GM03348 (cell line): ENCODE data around the gene IFI35.
"Not testable (repeated sequence)": the region's sequence is repeated elsewhere in the genome, so short reads cannot be mapped to it uniquely, and the experiment has no call there.

Experiments used
- DNase-seq: peaks from one replicate; pipeline ENCODE4 v3.0.0; 2012; ENCODE audit warnings: low spot score

IFI35 gene

DNA sequence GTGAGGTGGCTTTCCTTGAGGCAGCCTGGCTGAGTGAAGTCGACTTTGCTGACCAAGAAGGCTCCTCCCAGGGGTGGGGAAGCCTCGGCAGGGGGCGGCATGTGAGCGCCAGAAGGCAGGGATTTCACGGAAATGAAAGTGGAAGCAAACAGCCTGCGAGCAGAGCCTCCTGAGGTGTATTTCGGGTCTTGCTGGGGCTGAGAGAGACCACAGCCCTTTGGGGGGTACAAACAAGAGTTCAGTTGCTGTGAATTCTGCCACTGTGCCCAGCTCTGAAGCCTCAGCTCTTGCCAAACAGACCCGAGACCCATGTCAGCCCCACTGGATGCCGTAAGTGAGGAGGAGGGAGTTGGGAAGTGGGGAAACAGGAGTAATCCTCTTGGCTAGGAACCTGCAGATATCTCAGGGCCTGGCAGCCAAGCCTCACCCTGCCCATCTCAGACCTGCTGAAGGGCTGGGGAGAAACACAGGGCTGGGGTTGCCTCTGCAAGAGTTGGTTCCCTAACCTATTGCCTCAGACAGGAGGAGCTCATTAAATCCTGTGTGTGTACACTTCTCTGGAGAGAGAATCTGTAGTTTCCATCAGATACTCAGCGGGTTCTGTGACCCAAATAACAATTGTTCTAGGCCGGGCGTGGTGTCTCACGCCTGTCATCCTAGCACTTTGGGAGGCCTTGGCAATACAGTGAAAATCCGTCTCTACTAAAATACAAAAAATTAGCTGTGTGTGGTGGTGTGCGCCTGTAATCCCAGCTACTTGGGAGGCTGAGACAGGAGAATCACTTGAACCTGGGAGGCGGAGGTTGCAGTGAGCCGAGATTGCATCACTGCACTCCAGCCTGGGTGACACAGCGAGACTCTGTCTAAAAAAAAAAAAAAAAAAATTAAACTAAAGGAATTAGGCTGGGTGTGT, at the start of gene IFI35:
Gene IFI35 (plus strand): TSS at position 146 of the 913 bp plus-strand sequence. CDS start 164 bp downstream, at position 310.
- peak; percentile 88 for DNase-seq

DNA sequence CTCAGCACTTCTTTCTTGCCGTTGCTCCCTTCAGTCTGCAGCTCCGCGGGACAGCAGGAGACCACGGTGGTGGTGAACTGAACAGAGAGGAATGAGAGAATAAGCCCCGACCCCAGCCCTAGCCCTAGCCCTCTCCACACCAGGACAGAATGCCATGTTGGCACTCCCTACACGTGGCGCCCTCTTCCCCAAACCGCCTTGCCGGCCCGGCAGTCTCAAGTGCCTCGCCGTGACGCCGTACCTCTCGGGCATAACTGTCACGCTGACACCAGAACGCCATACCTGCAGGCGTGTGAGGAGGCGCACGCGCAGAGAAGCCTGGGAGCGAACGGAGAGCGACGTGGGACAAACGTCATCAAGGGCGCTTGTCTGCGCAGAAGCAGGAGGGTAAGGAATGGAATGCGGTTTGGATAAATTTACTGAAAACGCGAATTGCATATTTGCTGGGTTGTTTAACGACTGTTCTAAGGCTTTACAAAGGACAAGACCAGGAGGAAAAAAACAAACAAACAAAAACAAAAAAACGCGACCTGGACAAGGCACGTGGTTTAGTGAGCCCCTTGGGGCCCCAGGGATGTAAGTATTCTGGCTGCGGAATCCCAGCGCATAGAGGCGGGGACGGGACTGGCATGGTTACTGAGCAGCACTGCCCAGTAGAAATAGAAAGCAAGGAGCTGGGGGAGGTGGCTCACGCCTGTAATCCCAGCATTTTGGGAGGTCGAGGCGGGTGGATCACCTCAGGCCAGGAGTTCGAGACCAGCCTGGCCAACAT, 42.2 kb upstream of the IFI35 start, which contains the start of gene AARSD1:
Gene AARSD1 (minus strand): TSS at position 294 of the 772 bp plus-strand sequence. CDS start 14 bp downstream, at position 280.
- peak; percentile 93 for DNase-seq

DNA sequence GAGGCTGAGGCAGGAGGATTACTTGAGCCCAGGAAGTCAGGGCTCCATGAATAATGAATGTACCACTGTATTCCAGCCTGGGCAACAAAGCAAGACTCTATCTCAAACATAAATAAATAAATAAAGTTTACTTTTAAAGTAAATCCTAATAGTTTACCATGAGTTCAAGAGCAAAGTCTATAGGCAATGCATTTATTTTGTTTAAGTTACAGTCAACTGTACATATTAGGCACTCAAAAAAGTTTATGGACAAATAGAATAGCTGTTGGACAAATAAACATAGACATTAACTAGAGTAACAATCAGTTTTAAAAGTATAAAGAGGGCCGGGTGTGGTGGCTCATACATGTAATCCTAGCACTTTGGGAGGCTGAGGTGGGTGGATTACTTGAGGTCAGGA, 38.7 kb upstream of the IFI35 start:
- DNase-seq = no peak

DNA sequence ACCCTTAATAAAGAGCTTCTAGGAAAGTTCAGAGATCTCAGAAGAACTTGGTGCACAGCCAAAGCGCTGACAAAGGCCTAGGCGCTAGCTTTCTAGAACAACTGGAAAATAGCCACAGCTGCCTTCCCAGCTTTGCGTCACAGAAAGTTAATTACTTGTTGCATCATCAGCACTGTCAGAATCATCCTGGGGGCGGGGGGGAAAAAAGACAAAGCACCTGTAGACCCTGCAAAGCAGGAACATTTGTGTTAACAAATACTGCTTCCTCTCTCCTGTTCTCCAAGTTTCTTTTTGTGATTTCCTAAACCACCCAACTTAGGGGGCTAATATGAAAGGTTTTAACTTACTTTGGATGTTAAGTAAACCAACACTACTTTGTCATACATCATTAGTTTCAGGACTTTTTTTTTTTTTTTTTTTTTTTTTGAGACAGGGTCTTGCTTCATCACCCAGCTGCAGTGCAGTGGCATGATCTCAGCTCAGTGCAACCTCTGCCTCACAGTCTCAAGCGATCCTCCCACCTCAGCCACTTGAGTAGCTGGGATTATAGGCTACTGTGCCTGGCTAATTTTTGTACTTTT, 37.5 kb upstream of the IFI35 start:
- DNase-seq = no peak

DNA sequence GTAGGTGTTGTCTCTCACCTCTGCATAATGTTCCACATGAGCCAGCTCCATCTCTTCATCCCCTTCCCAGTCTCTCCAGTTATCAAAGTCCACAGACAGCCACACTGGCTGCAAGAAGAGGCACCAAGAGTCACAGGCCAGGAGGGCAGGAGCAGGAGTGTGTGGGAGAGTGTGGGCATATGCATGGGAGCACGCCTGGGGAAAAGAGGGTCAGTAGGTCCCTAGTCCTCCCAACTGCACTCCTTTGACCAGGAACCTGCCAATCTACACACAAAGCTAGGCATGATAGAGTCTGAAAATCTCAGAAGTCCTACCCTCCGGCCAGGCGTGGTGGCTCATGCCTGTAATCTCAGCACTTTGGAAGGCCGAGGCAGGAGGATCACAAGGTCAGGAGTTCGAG, 35.0 kb upstream of the IFI35 start:
- no peak for DNase-seq

DNA sequence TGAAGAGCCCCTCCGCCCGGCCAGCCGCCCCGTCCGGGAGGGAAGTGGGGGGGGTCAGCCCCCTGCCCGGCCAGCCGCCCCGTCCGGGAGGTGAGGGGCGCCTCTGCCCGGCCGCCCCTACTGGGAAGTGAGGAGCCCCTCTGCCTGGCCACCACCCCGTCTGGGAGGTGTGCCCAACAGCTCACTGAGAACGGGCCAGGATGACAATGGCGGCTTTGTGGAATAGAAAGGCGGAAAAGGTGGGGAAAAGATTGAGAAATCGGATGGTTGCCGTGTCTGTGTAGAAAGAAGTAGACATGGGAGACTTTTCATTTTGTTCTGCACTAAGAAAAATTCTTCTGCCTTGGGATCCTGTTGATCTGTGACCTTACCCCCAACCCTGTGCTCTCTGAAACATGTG, 33.3 kb upstream of the IFI35 start:
- not testable (repeated sequence) for DNase-seq

DNA sequence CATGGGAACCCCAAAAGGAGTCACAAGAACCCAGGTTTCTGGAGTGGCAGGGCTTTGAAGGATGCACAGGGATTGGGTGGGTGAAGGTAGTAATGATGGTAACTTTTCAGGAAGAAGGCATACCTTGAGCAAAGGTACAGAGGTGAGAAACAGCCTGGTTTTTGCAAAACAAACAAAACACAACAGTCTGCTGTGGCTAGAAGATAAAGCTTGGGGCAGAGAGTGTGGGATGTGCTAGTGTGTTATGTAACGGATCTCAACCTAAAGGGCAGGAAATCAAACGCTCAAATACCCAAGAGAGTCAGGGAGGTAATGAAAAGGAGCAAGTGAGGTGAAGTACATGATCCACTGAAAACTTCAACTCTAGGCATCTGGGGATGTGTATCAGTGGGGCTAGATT, 31.3 kb upstream of the IFI35 start:
- no peak for DNase-seq

DNA sequence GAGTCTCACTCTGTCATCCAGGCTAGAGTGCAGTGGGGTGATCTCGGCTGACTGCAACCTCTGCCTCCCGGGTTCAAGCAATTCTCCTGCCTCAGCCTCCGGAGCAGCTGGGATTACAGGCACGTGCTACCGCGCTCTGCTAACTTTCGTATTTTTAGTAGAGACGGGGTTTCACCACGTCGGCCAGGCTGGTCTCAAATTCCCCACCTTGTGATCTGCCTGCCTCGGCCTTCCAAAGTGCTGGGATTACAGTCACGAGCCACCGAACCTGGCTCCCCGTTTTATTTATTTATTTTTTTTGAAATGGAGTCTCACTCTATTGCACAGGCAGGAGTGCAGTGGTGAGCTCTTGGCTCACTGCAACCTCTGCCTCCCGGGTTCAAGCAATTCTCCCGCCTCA, 30.9 kb upstream of the IFI35 start:
- not testable (repeated sequence) for DNase-seq

DNA sequence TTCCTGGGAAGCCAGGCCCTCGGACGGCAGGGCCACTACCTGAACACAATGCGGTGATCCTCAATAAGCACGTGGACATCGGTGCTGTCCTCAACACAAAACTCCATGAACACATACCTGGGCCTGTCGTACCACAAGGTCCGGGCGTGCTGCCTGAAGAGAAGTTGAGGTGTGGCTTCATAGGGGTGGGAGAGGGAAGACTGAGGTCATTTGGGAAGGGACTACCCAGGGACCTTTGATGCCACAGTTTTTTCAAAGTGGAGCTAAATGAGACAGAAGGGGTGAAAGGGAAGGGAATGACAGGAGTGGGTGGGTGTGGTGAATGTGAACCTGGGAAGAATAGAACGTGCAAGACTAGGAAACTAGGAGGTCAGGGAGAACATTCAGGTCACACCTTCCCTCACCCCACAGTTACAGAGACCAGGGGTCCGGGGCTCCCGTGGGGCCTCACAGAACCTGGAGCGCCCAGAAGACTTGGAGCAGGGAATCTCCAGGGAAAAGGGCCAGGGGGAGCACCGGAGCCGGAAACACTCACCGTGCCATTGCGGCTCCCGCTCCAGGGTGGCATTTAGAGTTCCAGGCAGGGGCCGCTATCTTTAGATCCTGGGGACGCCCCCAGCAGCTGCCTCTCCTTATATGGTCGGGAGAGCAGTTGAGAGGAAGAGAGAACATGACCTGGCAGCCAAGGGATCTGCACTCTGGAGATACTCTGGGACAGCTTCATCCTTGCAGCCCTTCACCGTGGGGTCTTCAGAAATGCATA, 26.9 kb upstream of the IFI35 start, which contains the start of gene PTGES3L:
Gene PTGES3L (minus strand): TSS at position 570 of the 763 bp plus-strand sequence. CDS start 27 bp downstream, at position 543.
- peak; percentile 35 for DNase-seq

DNA sequence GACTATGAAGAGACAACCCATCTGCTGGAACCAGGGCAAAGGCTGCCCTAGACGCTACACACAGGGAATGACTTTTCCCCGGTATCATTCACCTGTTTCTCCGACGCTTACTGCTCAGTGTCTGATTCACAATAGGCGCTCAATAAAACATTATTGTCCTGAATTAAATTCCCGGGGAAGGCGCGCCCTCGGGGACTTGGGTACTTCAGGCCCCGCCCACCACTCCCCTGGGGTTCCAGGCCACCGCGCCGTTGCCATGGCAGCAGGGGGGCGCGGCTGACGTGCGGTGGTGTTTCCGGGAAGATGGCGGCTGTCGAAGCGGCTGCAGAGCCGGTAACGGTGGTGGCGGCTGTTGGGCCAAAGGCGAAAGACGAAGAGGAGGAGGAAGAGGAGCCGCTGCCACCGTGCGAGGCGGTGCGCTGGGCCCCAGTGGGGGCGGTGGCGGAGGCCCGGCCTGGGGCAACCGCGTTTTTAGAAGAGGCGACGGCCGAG, 26.3 kb upstream of the IFI35 start, which contains the start of gene RUNDC1:
Gene RUNDC1 (plus strand): TSS at position 292 of the 492 bp plus-strand sequence. CDS start 12 bp downstream, at position 304.
- peak; percentile 96 for DNase-seq

DNA sequence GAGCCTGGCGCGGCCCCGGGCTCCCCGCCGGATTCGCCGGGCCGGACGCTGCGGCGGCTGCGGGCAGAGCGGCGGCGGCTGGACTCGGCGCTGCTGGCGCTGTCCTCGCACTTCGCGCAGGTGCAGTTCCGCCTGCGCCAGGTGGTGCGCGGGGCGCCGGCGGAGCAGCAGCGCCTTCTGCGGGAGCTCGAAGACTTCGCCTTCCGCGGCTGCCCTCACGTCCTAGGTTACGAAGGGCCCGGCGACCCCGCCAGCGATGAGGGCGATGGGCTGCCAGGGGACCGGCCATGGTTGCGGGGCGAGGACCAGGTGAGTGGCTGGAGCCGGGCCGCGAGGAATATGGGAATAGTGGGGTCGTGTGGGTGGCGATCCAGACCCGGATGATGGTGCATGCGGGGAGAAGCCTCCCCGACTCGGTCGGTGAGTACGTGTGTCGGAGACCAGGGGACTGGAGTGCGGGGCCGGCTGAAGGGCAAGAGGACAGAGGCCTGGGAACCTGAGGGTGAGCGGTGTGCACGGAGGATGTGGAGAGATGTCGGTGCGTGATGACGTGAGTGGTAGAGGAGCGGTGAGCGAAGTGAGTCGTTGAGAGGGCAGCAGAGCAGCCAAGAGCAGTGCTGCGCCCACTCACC, 25.7 kb upstream of the IFI35 start:
- peak; percentile 51 for DNase-seq

DNA sequence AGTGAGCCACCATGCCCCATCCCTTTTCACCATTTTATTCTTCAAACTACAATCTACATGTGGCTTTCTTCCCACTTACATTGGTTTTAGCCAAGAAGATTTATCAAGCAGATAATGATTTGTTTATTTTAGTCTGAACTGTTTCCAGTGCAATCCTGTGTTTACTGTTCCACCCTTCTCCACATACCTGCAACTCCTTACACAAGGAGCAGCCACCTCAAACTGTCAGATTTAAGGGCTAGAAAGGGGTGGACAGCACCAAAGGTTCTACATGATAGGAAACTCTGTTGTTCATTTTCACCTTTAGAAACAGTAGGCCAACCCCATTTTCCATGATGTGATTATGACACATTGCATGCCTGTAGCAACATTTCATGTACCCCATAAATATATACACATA, 24.3 kb upstream of the IFI35 start:
- DNase-seq = no peak

DNA sequence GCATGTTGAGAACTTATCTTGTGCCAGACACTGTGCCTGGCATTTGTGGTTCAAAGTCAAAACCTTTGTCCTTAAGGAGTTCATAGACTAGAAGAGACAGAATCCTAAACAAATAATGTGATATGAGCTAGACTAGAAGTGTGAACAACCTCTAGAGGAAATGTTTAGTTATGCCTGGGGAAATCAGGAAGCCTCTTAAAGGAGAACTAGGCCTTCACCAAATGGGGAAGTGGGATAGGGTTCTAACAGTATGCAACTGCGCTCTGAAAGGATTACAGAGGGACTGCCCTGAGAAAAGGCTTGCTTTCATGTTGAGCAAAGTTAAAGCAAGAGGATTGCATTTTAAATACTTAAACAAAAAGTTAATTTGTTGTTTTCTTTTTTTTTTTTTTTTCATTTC, 21.4 kb upstream of the IFI35 start:
- DNase-seq = no peak

DNA sequence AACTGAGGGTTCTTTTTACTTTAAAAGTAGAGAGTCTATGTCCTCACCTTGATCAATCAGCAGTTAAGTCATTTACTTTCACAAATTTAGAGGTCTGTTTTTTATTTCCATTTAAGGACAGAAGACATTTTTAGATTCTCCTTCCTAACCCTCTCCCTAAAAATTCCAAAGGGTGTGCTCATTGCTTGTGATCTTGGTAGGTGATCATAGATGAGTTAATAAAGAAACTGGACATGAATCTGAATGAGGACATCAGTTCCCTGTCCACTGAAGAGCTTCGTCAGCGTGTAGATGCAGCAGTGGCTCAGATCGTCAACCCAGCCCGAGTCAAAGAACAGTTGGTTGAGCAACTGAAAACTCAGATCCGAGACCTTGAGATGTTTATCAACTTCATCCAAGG, 17.4 kb upstream of the IFI35 start:
- no peak for DNase-seq

DNA sequence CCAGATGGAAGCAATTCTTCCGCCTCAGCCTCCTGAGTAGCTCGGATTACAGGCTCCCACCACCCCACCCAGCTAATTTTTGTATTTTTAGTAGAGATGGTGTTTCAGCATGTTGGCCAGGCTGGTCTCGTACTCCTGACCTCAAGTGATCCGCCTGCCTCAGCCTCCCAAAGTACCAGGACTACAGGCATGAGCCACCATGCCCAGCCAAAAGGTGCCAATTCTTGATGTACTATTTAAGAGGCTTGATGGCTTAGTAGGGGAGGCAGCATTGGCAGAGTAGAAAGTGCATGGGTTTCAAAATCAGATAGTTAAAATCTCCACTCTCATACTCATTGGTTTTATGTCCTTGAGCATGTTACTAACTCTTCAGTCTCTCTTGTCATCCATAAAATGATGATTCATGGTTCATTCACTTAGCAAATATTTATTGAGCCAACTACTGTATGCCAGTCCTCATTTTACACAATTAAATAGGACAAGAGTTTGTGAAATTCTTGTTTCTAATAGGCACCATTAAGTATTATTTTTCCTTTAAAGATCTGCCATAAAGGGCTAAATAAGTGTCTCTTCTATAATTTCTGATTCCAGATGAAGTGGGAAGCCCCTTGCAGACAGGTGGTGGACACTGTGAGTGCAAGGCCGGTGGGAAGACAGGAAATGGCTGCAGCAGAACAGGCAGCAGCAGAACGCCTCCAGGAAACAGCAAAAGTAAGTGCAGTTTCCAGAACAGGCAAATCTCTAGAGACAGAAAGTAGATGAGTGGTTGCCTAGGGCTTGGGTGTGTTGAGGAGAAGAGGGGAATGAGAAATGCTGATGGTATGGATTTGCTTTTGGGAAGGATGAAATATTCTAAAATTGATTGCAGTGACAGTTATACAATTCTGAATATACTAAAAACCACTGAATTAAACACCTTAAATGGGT, 16.6 kb upstream of the IFI35 start:
- no peak for DNase-seq

DNA sequence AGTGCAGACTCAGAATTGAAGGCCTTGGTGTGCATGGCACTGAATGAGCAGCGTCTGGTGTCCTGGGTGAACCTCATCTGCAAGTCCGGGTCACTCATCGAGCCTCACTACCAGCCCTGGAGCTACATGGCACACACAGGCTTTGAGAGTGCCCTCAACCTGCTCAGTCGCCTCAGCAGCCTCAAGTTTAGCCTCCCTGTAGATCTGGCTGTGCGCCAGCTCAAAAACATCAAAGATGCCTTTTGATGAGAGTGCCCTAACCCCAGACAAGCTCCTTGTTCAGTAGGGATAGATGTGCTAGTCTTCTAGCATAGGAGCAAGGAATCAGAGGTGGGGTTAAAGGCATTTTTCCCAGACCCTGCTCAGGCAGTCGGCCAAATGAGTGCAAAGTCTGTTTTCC, 15.1 kb upstream of the IFI35 start:
- no peak for DNase-seq

DNA sequence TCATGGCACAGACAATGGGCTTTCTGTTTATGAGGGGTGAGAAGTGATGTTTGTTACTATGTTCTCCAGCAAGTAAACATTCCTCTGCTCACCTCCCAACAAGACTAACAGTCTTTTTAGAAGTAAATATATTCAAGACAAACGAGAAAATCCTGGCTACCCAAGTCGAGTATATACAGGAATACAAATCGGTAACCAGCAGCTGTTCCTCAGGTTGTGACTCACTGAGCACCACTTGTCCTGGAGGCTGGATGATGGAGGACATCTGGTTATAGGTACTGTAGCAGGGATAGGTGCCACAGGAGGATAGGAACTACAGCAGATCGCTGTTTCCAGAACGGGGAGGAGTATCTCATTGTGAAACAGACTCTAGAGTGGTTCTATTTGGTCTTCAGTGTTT, 13.7 kb upstream of the IFI35 start:
- DNase-seq = no peak

DNA sequence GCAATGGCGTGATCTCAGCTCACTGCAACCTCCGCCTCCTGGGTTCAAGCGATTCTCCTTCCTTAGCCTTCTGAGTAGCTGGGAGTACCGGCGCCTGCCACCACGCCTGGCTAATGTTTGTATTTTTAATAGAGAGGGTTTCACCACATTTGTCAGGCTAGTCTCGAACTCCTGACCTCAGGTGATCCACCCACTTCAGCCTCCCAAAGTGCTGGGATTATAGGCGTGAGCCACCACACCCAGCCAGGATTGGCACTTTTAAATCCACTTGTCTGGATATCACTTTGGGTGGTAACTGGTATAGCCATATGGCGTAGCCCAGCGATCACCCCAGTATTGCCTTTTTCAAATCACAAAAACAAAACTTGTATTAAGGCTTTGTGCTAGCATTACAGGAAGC, 12.7 kb upstream of the IFI35 start:
- DNase-seq = not testable (repeated sequence)

DNA sequence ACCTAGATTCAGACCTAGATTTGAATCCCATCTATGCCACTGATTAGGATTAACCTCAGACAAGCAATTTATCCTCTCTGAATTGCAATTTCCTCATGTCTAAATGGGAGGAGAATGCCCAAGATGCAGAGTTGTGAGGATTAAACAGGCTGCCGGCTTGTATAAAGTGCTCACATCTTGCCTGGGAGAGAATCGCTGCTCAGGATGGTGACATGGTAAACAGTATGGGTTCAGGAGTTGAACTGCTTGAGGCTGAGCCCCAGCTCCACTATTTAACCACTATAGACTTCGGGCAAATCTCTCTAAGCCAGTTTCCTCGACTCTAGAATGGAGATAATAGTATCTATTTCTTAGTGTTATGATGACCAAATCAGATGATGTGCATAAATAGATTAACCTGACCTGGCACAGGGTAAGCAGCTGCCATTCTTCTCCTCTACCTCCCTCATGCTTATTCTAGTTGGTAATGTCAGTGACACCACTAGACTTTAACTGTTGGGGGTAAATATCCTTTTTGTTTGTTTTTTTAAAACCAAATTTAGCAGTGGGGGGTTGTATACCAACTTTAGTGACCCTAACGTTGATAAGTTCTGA, 9.1 kb upstream of the IFI35 start:
- DNase-seq = no peak
